H9 (cell line): ENCODE data around the gene GNAO1. TPM values are rescaled to one million over a fixed set of nuclear protein-coding genes. Genes with fewer than 3 reads are reported as not detected.

Experiments used
- DNase-seq: peaks from one replicate; pipeline ENCODE4 v3.0.0-alpha.2; 2017
- H2AFZ ChIP-seq: one replicate; pipeline ENCODE4 v1.6.1; 2013; ENCODE audit warnings: mild to moderate bottlenecking, low read length, control low read depth, moderate library complexity
- H2AK5ac ChIP-seq: 2 replicates; pipeline ENCODE4 v1.6.1; 2013; ENCODE audit warnings: low read length, control low read depth, mixed read lengths; ENCODE audit not compliant: insufficient read length
- H2BK120ac ChIP-seq: one replicate; pipeline ENCODE4 v1.6.1; 2013; ENCODE audit warnings: low read depth, mild to moderate bottlenecking, low read length, control low read depth, inconsistent platforms; ENCODE audit not compliant: poor library complexity, severe bottlenecking
- H2BK12ac ChIP-seq: 2 replicates; pipeline ENCODE4 v1.6.1; 2013; ENCODE audit warnings: low read length, control low read depth, mixed read lengths, low read depth; ENCODE audit not compliant: insufficient read length
- H2BK15ac ChIP-seq: 2 replicates; pipeline ENCODE4 v1.6.1; 2013; ENCODE audit warnings: low read depth, low read length, control low read depth
- H2BK20ac ChIP-seq: one replicate; pipeline ENCODE4 v1.6.1; 2013; ENCODE audit warnings: low read depth, mild to moderate bottlenecking, low read length, control low read depth, inconsistent platforms; ENCODE audit not compliant: poor library complexity, severe bottlenecking
- H2BK5ac ChIP-seq: 2 replicates; pipeline ENCODE4 v1.6.1; 2013; ENCODE audit warnings: low read length, control low read depth, mixed read lengths; ENCODE audit not compliant: insufficient read length
- H3K14ac ChIP-seq: 2 replicates; pipeline ENCODE4 v1.6.1; 2013; ENCODE audit warnings: low read length, control low read depth; ENCODE audit not compliant: insufficient read depth
- H3K18ac ChIP-seq: 2 replicates; pipeline ENCODE4 v1.6.1; 2013; ENCODE audit warnings: low read depth, mild to moderate bottlenecking, mixed read lengths, low read length, control low read depth; ENCODE audit not compliant: insufficient read length
- H3K23ac ChIP-seq: 2 replicates; pipeline ENCODE4 v1.6.1; 2013; ENCODE audit warnings: low read length, control low read depth, mixed read lengths, low read depth; ENCODE audit not compliant: insufficient read length
- H3K23me2 ChIP-seq: 2 replicates; pipeline ENCODE4 v1.6.1; 2013; ENCODE audit warnings: low read depth, mild to moderate bottlenecking, mixed read lengths, low read length, control low read depth; ENCODE audit not compliant: insufficient read length, poor library complexity, severe bottlenecking
- H3K27ac ChIP-seq: 2 replicates; pipeline ENCODE4 v1.5.1; 2013; ENCODE audit warnings: low read length, control low read depth, mixed read lengths, low read depth; ENCODE audit not compliant: insufficient read length
- H3K27me3 ChIP-seq: 2 replicates; pipeline ENCODE4 v1.6.1; 2013; ENCODE audit warnings: low read length, control low read depth, inconsistent platforms; ENCODE audit not compliant: insufficient read depth
- H3K4ac ChIP-seq: 2 replicates; pipeline ENCODE4 v1.6.1; 2013; ENCODE audit warnings: low read depth, mild to moderate bottlenecking, control low read depth, inconsistent platforms, low read length, moderate library complexity
- H3K4me1 ChIP-seq: 2 replicates; pipeline ENCODE4 v1.6.1; 2013; ENCODE audit warnings: low read length, control low read depth, inconsistent platforms; ENCODE audit not compliant: insufficient read depth
- H3K4me2 ChIP-seq: 2 replicates; pipeline ENCODE4 v1.6.1; 2013; ENCODE audit warnings: low read length, control low read depth, mixed read lengths; ENCODE audit not compliant: insufficient read length, insufficient read depth
- H3K56ac ChIP-seq: 2 replicates; pipeline ENCODE4 v1.6.1; 2013; ENCODE audit warnings: low read depth, mild to moderate bottlenecking, mixed read lengths, low read length, control low read depth; ENCODE audit not compliant: insufficient read length
- H3K79me1 ChIP-seq: 2 replicates; pipeline ENCODE4 v1.6.1; 2013; ENCODE audit warnings: low read depth, mild to moderate bottlenecking, moderate library complexity, low read length, control low read depth, inconsistent platforms; ENCODE audit not compliant: insufficient read depth, poor library complexity, severe bottlenecking
- H3K79me2 ChIP-seq: 2 replicates; pipeline ENCODE4 v1.6.1; 2013; ENCODE audit warnings: low read length, control low read depth, inconsistent platforms; ENCODE audit not compliant: insufficient read depth
- H3K9ac ChIP-seq: 2 replicates; pipeline ENCODE4 v1.6.1; 2013; ENCODE audit warnings: low read length, control low read depth, mixed read lengths; ENCODE audit not compliant: insufficient read length; ENCODE audit errors: extremely low read depth
- H3K9me3 ChIP-seq: one replicate; pipeline ENCODE4 v1.6.1; 2013; ENCODE audit warnings: low read depth, low read length, inconsistent platforms; ENCODE audit not compliant: control insufficient read depth
- H3T11ph ChIP-seq: one replicate; pipeline ENCODE4 v1.6.1; 2013; ENCODE audit warnings: mild to moderate bottlenecking, low read length, control low read depth, inconsistent platforms
- H4K20me1 ChIP-seq: one replicate; pipeline ENCODE4 v1.6.1; 2013; ENCODE audit not compliant: control insufficient read depth, insufficient read length, insufficient read depth
- H4K5ac ChIP-seq: 2 replicates; pipeline ENCODE4 v1.6.1; 2013; ENCODE audit warnings: low read depth, mild to moderate bottlenecking, mixed read lengths, low read length, control low read depth; ENCODE audit not compliant: insufficient read length
- H4K8ac ChIP-seq: replicated peaks from 2 replicates; pipeline ENCODE4 v1.6.1; 2013; ENCODE audit warnings: low read length, control low read depth, mixed read lengths, low read depth; ENCODE audit not compliant: insufficient read length
- H4K91ac ChIP-seq: 2 replicates; pipeline ENCODE4 v1.6.1; 2013; ENCODE audit warnings: low read depth, mild to moderate bottlenecking, moderate library complexity, mixed read lengths, low read length, control low read depth; ENCODE audit not compliant: insufficient read length
- H3K27ac Mint-ChIP-seq, 3 experiments: 2 replicates in 2 of 3; 3 replicates in 1 of 3; pipeline ENCODE4 v1.8.0; 2020 to 2021; ENCODE audit warnings: mixed read lengths in 3 of 3, mild to moderate bottlenecking in 1 of 3, moderate library complexity in 1 of 3
- H3K27me3 Mint-ChIP-seq: 2 replicates; pipeline ENCODE4 v1.8.0; 2021; ENCODE audit warnings: low read depth, mild to moderate bottlenecking, moderate library complexity, mixed read lengths
- H3K36me3 Mint-ChIP-seq, 3 experiments: 2 replicates in 2 of 3; 3 replicates in 1 of 3; pipeline ENCODE4 v1.8.0; 2020 to 2021; ENCODE audit warnings: low read depth in 3 of 3, mixed read lengths in 3 of 3; ENCODE audit not compliant: insufficient read depth in 1 of 3
- H3K4me1 Mint-ChIP-seq, 2 experiments: 2 replicates each; pipeline ENCODE4 v1.8.0; 2020; ENCODE audit warnings: mixed read lengths in 2 of 2
- H3K4me3 Mint-ChIP-seq, 2 experiments: 2 replicates in 1 of 2; 3 replicates in 1 of 2; pipeline ENCODE4 v1.8.0; 2020 to 2021; ENCODE audit warnings: mild to moderate bottlenecking in 2 of 2, mixed read lengths in 2 of 2, moderate library complexity in 1 of 2
- H3K9me3 Mint-ChIP-seq, 2 experiments: 2 replicates in 1 of 2; 3 replicates in 1 of 2; pipeline ENCODE4 v1.8.0; 2020; ENCODE audit warnings: mild to moderate bottlenecking in 2 of 2, mixed read lengths in 2 of 2, moderate library complexity in 1 of 2
- CTCF ChIP-seq: fragments of 200-600 bp; sonication (generic); conservative IDR thresholded peaks from 3 replicates; pipeline ENCODE4 v1.8.0; 2021; ENCODE audit warnings: antibody characterized with exemption, mild to moderate bottlenecking
- WGBS: extraction: QIAGEN DNeasy Blood & Tissue Kit; methylation state at CpG from one replicate; pipeline ENCODE4 v1.1.7; 2013; ENCODE audit warnings: missing lambda C conversion rate, low lambda C conversion rate, mixed read lengths; ENCODE audit not compliant: insufficient read length; ENCODE audit errors: extremely low coverage; 5-methylcytosine and 5-hydroxymethylcytosine counted together
- total RNA-seq: library from RNA; stranded (reverse); gene quantifications from 2 replicates; pipeline ENCODE4 v1.2.1, GENCODE V29; 2021

GNAO1 gene
- total RNA-seq, 1 experiment from 2014 or later: 16.9 TPM

DNA sequence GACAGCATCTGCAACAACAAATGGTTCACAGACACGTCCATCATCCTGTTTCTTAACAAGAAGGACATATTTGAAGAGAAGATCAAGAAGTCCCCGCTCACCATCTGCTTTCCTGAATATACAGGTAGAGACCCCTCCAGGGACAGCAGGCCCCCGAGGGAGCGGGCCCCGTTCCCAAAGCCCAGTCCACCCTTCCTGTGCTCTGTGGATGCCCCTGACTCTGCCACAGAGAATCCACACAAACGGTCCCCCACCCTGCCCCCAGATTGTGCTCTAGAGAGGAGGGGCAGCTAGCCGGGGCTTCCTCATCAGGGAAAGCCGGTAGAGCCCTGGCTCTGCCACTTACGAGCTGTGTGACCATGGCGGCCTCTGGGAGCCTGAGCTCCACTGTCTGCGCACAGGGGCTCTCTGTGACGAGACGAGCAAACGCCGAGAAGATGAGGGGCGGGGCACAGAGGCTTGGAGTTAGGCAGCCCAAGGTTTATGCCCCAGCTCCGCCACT, 149.6 kb downstream of the GNAO1 start:
- Histone ChIP-seq H3K4me1 (no peaks in the 10 kb centered on the region), H4K5ac (no peak overlapping the region), H2BK120ac (no peak overlapping the region), H2BK5ac (no peak overlapping the region), H2BK15ac (no peak overlapping the region), H3K9me3 (no peaks in the 10 kb centered on the region), H3K18ac (no peak overlapping the region), H4K91ac (no peak overlapping the region), H2BK12ac (no peak overlapping the region), H3K23ac (no peak overlapping the region), H3K23me2 (peaks cover 5% of the 10 kb centered on the region), H2AK5ac (no peak overlapping the region), H3K27me3 (no peaks in the 10 kb centered on the region), H3K79me2 (no peaks in the 10 kb centered on the region), H4K20me1 (no peaks in the 10 kb centered on the region), H3K14ac (no peak overlapping the region), H4K8ac (no peak overlapping the region), H3K79me1 (no peaks in the 10 kb centered on the region), H2AFZ (no peak overlapping the region), H3K56ac (no peak overlapping the region), H3K4ac (no peak overlapping the region), H3K4me2 (no peak overlapping the region), H3T11ph (no peak overlapping the region), H3K27ac (no peak overlapping the region), H3K9ac (no peak overlapping the region), H2BK20ac (no peak overlapping the region)
- no peak for TF ChIP-seq CTCF
- Mint-ChIP-seq H3K4me1 (no peaks in the 10 kb centered on the region), H3K4me3 (no peak overlapping the region), H3K27ac (no peak overlapping the region; a peak in 1 of 7 replicates), H3K27me3 (no peaks in the 10 kb centered on the region), H3K36me3 (peaks cover 0 to 3% (median 0%) of the 10 kb centered on the region in 3 experiments; a peak in 3 of 7 replicates), H3K9me3 (no peaks in the 10 kb centered on the region)
- no peak for DNase-seq
- no CpG with 5 or more reads among the region's 17 CpGs for WGBS
